Activated CD8-positive, alpha-beta memory T cell treated with anti-CD3 and anti-CD28 coated beads, Interleukin-2, amount 50 U/mL, for 4 hours (primary cell): Measurements from ENCODE around the gene FAM83C.
"Not testable (repeated sequence)": the region's sequence is repeated elsewhere in the genome, so short reads cannot be mapped to it uniquely, and the experiment has no call there.

Experiments
- DNase-seq: peaks from one replicate; pipeline ENCODE4 v3.0.0-alpha.2; 2020

Gene FAM83C

GRCh38 chr20:35318502-35319157 lies 26.4 kb upstream of the FAM83C start:
- no peak for DNase-seq

GRCh38 chr20:35317416-35318210 lies 25.4 kb upstream of the FAM83C start:
- no peak for DNase-seq

GRCh38 chr20:35316086-35316485 lies 23.9 kb upstream of the FAM83C start:
- DNase-seq = no peak

GRCh38 chr20:35315632-35316020 lies 23.4 kb upstream of the FAM83C start:
- not testable (repeated sequence) for DNase-seq

- no peak for DNase-seq
These were observed 22.8 kb upstream of the FAM83C start for GRCh38 chr20:35314816-35315631.

GRCh38 chr20:35312318-35312717 lies 20.1 kb upstream of the FAM83C start:
- no peak for DNase-seq

GRCh38 chr20:35311822-35312221 lies 19.6 kb upstream of the FAM83C start:
- DNase-seq = no peak

GRCh38 chr20:35311409-35311808 lies 19.2 kb upstream of the FAM83C start:
- DNase-seq = peak; percentile 30

GRCh38 chr20:35307666-35308653 lies 15.7 kb upstream of the FAM83C start:
- DNase-seq = no peak

GRCh38 chr20:35306931-35307517 lies 14.8 kb upstream of the FAM83C start:
- no peak for DNase-seq

GRCh38 chr20:35305682-35306556 lies 13.7 kb upstream of the FAM83C start:
- peak; percentile 31 for DNase-seq

- no peak for DNase-seq
These were observed 12.7 kb upstream of the FAM83C start for GRCh38 chr20:35304956-35305355.

GRCh38 chr20:35303735-35304491 lies 11.7 kb upstream of the FAM83C start:
- peak; percentile 82 for DNase-seq

- no peak for DNase-seq
These were observed 11.1 kb upstream of the FAM83C start for GRCh38 chr20:35303382-35303734.

- no peak for DNase-seq
These were observed 10.5 kb upstream of the FAM83C start for GRCh38 chr20:35302421-35303335.

- no peak for DNase-seq
These were observed 9.2 kb upstream of the FAM83C start for GRCh38 chr20:35301426-35301825.

- no peak for DNase-seq
These were observed 8.4 kb upstream of the FAM83C start for GRCh38 chr20:35300469-35301262.

GRCh38 chr20:35299780-35300179 lies 7.6 kb upstream of the FAM83C start:
- no peak for DNase-seq
